Psoas muscle (tissue), 8 donors: Measurements from ENCODE around the gene BBS1. TPM values are rescaled to one million over a fixed set of nuclear protein-coding genes. Genes with fewer than 3 reads are reported as not detected.
A peak's percentile ranks its signal among the peaks of the same experiment; 100 is the strongest.

Source experiments
- ATAC-seq, 4 donors: fragments of 200-7000 bp; cut with Tn5 transposase; one replicate each; pipeline ENCODE4 v1.9.1; 2020; ENCODE audit warnings: moderate library complexity in 3 of 4, mild to moderate bottlenecking in 2 of 4
- DNase-seq, 2 donors: peaks; one replicate each; pipeline ENCODE4 v3.0.0-alpha.2; 2020
- H3K27ac ChIP-seq: fragments of 200-600 bp; one replicate; pipeline ENCODE4 v1.8.0; 2022
- H3K27me3 ChIP-seq, 3 donors: fragments of 200-600 bp in 1 of 3; one replicate each; pipeline versions ENCODE4 v1.6.1 to v1.8.0; 2013 to 2022; ENCODE audit warnings: low read length in 2 of 3, mild to moderate bottlenecking in 2 of 3, moderate library complexity in 1 of 3; ENCODE audit not compliant: insufficient read depth in 3 of 3
- H3K36me3 ChIP-seq, 2 donors: fragments of 200-600 bp in 1 of 2; one replicate each; pipeline versions ENCODE4 v1.6.1 to v1.8.0; 2013 to 2022; ENCODE audit warnings: low read depth in 1 of 2, mild to moderate bottlenecking in 1 of 2, moderate library complexity in 1 of 2; ENCODE audit not compliant: insufficient read depth in 1 of 2
- H3K4me1 ChIP-seq: fragments of 200-600 bp; one replicate; pipeline ENCODE4 v1.8.0; 2022
- H3K4me3 ChIP-seq: fragments of 200-600 bp; one replicate; pipeline ENCODE4 v1.8.0; 2022; ENCODE audit warnings: mild to moderate bottlenecking
- H3K9me3 ChIP-seq: fragments of 200-600 bp; one replicate; pipeline ENCODE4 v1.8.0; 2022
- WGBS, 3 donors: extraction: QIAGEN DNeasy Blood & Tissue Kit; methylation state at CpG; one replicate each; pipeline versions ENCODE4 v1.1.6 to v1.1.7; 2013; 5-methylcytosine and 5-hydroxymethylcytosine counted together
- intact Hi-C, 2 donors: fragments of 100-400 bp; cut with DNase I; formaldehyde crosslinking; loops; one replicate each; pipeline versions ENCODE4 v1.11.0 to v1.14.2; 2022
- polyA plus RNA-seq, 3 donors: library from polyadenylated mRNA; stranded (reverse); fragments of 200-250 nt; gene quantifications; one replicate each; pipeline ENCODE4 v1.2.3, GENCODE V29; 2013
- total RNA-seq, 4 donors: library from RNA; stranded (reverse); fragmentation: NEBNext Ultra II Directional in 2 of 4; extraction: Animal tissue kit (Norgen Biotek cat#: 25700) in 2 of 4; gene quantifications; one replicate each; pipeline versions ENCODE4 v1.2.1 to v1.2.4, GENCODE V29; 2021 to 2023
- TF ChIP-seq, protein P1 (sequence below): fragments of 200-600 bp; IDR thresholded peaks from one replicate; pipeline ENCODE4 v1.8.0; 2022; ENCODE audit warnings: antibody characterized with exemption
- donor health status: healthy with polysubstance abuse.
- donor health status: DM: no; HTN: no; CAD: no; lungs with moderate emphysema.
- donor health status: Bipolar disorder and iron deficiency.
- donor health status: healthy.
- donor health status: DM: yes; HTN: yes; CAD: no.
- donor health status: DM: no; HTN: no; CAD: no.
- donor health status: DM: no; HTN: no; CAD: no.
- donor health status: DM: yes; HTN: yes; CAD: no.

The BBS1 gene
- total and polyA plus RNA-seq, 7 donors: 4.4 to 15.3 (median 10.9) TPM

- 80 to 85% (median 85%) methylated on average over 14 of the region's 14 CpGs for WGBS, 3 donors
- Histone ChIP-seq H3K9me3 (no peaks in the 10 kb centered on the region), H3K27me3 (no peaks in the 10 kb centered on the region), H3K4me1 (no peaks in the 10 kb centered on the region), H3K27ac (no peak overlapping the region), H3K4me3 (no peak overlapping the region), H3K36me3 (peaks cover 5 to 97% of the 10 kb centered on the region in 2 donors)
- DNase-seq (no peak), ATAC-seq (peak in 2 of 4 donors; percentile 6 to 29)
- intact Hi-C loops: no loop called here
- TF ChIP-seq, protein P1, sequence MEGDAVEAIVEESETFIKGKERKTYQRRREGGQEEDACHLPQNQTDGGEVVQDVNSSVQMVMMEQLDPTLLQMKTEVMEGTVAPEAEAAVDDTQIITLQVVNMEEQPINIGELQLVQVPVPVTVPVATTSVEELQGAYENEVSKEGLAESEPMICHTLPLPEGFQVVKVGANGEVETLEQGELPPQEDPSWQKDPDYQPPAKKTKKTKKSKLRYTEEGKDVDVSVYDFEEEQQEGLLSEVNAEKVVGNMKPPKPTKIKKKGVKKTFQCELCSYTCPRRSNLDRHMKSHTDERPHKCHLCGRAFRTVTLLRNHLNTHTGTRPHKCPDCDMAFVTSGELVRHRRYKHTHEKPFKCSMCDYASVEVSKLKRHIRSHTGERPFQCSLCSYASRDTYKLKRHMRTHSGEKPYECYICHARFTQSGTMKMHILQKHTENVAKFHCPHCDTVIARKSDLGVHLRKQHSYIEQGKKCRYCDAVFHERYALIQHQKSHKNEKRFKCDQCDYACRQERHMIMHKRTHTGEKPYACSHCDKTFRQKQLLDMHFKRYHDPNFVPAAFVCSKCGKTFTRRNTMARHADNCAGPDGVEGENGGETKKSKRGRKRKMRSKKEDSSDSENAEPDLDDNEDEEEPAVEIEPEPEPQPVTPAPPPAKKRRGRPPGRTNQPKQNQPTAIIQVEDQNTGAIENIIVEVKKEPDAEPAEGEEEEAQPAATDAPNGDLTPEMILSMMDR: no peak
These were observed 15.5 kb upstream of the BBS1 start for GRCh38 chr11:66494935-66495334.

GRCh38 chr11:66495401-66495854, 15.0 kb upstream of the BBS1 start:
- Histone ChIP-seq H3K27ac (no peak overlapping the region), H3K9me3 (no peaks in the 10 kb centered on the region), H3K4me1 (no peaks in the 10 kb centered on the region), H3K4me3 (no peak overlapping the region), H3K27me3 (no peaks in the 10 kb centered on the region), H3K36me3 (peaks cover 5 to 97% of the 10 kb centered on the region in 2 donors)
- intact Hi-C loops: no loop called here
- WGBS, 3 donors: 93 to 97% (median 95%) methylated on average over 17 of the region's 17 CpGs
- DNase-seq (peak in 1 of 2 donors; percentile 40), ATAC-seq (peak in 2 of 4 donors; percentile 14 to 16)
- TF ChIP-seq, protein P1: no peak

GRCh38 chr11:66497206-66497605, 13.2 kb upstream of the BBS1 start:
- Histone ChIP-seq H3K27me3 (no peaks in the 10 kb centered on the region), H3K27ac (no peak overlapping the region), H3K4me1 (no peaks in the 10 kb centered on the region), H3K9me3 (no peaks in the 10 kb centered on the region), H3K36me3 (peaks cover 5 to 86% of the 10 kb centered on the region in 2 donors), H3K4me3 (no peak overlapping the region)
- TF ChIP-seq, protein P1: no peak
- intact Hi-C loops: no loop called here
- ATAC-seq (no peak), DNase-seq (no peak)
- WGBS, 3 donors: 95 to 97% (median 97%) methylated on average over 16 of the region's 16 CpGs

GRCh38 chr11:66498506-66498905, 11.9 kb upstream of the BBS1 start:
- no peak for DNase-seq
- 94 to 97% (median 94%) methylated on average over 5 of the region's 5 CpGs for WGBS, 3 donors
- TF ChIP-seq, protein P1: no peak
- Histone ChIP-seq H3K4me1 (no peaks in the 10 kb centered on the region), H3K27me3 (no peaks in the 10 kb centered on the region), H3K36me3 (peaks cover 0 to 74% of the 10 kb centered on the region in 2 donors), H3K27ac (no peak overlapping the region), H3K4me3 (no peak overlapping the region), H3K9me3 (no peaks in the 10 kb centered on the region)
- ATAC-seq: no peak
- intact Hi-C loops: no loop called here

- DNase-seq (no peak), ATAC-seq (no peak)
- H3K4me1 ChIP-seq: peaks cover 4% of the 10 kb centered on the region
- no peaks in the 10 kb centered on the region for H3K27me3 ChIP-seq
- H3K27ac ChIP-seq: no peak overlapping the region
- intact Hi-C loops: no loop called here
- peaks cover 0 to 33% of the 10 kb centered on the region in 2 donors for H3K36me3 ChIP-seq
- WGBS, 3 donors: 0 to 89% (median 79%) methylated on average over 1 of the region's 1 CpG
- TF ChIP-seq, protein P1: no peak
- no peak overlapping the region for H3K4me3 ChIP-seq
- H3K9me3 ChIP-seq: no peaks in the 10 kb centered on the region
These were observed 5.1 kb upstream of the BBS1 start for GRCh38 chr11:66505276-66505816.
